ENCODE measurements around the gene BICD1.

DNA sequence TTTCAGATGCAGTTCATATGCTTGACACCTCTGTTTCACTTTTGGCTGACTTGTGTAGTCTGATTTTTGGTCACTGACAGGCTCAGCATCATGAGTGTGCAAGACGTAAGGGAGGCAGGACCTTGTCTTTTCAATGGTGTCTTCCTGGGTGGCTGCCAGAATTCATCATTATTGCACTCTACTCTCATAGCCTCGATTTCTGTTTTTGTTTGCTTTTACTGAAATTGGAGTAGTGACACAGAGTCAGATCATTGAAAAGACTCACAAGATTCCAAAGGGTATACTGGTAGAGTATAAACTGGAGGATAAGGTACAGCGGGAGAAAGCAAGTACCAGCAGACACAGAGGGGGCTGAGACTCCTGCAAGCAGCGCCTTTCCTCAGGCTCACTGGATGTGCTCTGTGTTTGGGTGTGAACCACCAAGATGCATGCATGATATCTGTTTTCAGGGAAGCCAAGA, 166.4 kb downstream of the BICD1 start:
- TF ChIP-seq POLR2A (IDR thresholded peaks at IDR 0.05), result no peak
- TF ChIP-seq POLR2AphosphoS5 (IDR thresholded peaks at IDR 0.05), result no peak

Data from spleen (tissue), 3 donors.